Measurements from ENCODE around the gene HNRNPLL. TPM values are rescaled to one million over a fixed set of nuclear protein-coding genes. Genes with fewer than 3 reads are reported as not detected.

HNRNPLL gene
- total and polyA plus RNA-seq, 2 of the 13 experiments (the other 11 are each of a cell fraction or from before 2014, with no cell fraction given): 49.4 to 103 TPM

DNA sequence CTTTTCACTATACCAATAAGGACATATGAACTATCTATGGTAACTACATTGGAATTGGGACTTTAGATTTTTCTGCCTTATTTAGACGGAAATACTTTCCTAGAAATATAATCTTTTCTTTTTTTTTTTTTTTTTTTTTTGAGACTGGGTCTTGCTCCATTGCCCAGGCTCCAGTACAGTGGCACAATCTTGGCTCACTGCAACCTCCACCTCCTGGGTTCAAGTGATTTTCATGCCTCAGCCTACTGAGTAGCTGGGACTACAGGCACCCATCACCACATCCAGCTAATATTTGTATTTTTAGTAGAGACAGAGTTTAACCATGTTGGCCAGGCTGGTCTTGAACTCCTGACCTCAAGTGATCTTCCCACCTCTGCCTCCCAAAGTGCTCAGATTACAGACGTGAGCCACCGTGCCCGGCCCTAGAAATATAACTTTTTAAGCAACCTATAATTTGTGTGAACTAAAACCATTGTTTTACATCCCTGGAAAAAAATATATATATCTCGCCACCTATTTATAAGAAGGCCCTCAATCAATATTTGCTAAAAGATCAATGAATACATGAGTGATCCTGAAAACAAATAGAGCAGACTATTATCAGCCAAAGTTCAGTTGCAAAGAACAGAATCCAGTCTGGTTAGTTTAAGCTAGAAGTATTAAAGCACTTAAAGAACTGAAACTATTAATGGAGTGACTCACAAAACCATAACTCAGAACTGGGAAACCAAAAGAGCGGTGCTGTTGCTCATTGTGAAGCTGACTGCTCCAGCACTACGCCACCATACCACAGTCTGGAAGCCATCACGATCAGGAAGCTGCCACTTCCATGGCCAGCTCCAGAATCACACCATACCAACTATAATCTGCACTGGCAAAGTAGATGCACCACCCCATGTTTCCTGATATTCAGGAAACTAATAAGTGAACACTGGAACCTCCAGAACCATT lies 8.4 kb upstream of the HNRNPLL start (continued):
- 0 out of 2 replicates have a peak, but pooled peaks have one; percentile 29 for TF ChIP-seq MED1 (CRISPR knock-in tag; IDR thresholded peaks at IDR 0.05)
- TF ChIP-seq, protein P1, sequence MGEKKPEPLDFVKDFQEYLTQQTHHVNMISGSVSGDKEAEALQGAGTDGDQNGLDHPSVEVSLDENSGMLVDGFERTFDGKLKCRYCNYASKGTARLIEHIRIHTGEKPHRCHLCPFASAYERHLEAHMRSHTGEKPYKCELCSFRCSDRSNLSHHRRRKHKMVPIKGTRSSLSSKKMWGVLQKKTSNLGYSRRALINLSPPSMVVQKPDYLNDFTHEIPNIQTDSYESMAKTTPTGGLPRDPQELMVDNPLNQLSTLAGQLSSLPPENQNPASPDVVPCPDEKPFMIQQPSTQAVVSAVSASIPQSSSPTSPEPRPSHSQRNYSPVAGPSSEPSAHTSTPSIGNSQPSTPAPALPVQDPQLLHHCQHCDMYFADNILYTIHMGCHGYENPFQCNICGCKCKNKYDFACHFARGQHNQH (CRISPR knock-in tag; IDR thresholded peaks at IDR 0.05): peak; percentile 31; the same call in 1 of the 2 replicates
- peak; percentile 79 for TF ChIP-seq TBX2 (CRISPR knock-in tag; IDR thresholded peaks at IDR 0.05; ENCODE audit: borderline replicate concordance)
- peak; percentile 77; the same call in 1 of the 2 replicates for TF ChIP-seq PHF21A (CRISPR knock-in tag; IDR thresholded peaks at IDR 0.05)
- TF ChIP-seq CREB1 (IDR thresholded peaks at IDR 0.05): no peak
- TF ChIP-seq CREB1 (CRISPR knock-in tag; IDR thresholded peaks at IDR 0.05): peak; percentile 72
- no peak for TF ChIP-seq JDP2 (CRISPR knock-in tag; IDR thresholded peaks at IDR 0.05; ENCODE audit: borderline replicate concordance)
- no peak for TF ChIP-seq ZNF569 (CRISPR knock-in tag; IDR thresholded peaks at IDR 0.05; ENCODE audit: borderline replicate concordance)
- TF ChIP-seq MTA1 (CRISPR knock-in tag; IDR thresholded peaks at IDR 0.05; ENCODE audit: borderline replicate concordance): no peak; the same call in 1 of the 2 replicates
- TF ChIP-seq, protein P2, sequence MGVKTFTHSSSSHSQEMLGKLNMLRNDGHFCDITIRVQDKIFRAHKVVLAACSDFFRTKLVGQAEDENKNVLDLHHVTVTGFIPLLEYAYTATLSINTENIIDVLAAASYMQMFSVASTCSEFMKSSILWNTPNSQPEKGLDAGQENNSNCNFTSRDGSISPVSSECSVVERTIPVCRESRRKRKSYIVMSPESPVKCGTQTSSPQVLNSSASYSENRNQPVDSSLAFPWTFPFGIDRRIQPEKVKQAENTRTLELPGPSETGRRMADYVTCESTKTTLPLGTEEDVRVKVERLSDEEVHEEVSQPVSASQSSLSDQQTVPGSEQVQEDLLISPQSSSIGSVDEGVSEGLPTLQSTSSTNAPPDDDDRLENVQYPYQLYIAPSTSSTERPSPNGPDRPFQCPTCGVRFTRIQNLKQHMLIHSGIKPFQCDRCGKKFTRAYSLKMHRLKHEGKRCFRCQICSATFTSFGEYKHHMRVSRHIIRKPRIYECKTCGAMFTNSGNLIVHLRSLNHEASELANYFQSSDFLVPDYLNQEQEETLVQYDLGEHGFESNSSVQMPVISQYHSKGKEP (CRISPR knock-in tag; IDR thresholded peaks at IDR 0.05): no peak
- TF ChIP-seq HOXD1 (CRISPR knock-in tag; IDR thresholded peaks at IDR 0.05): peak; percentile 30; the same call in 1 of the 2 replicates
- peak; percentile 36; the same call in 1 of the 2 replicates for TF ChIP-seq CBX5 (CRISPR knock-in tag; IDR thresholded peaks at IDR 0.05; ENCODE audit: borderline replicate concordance)
- TF ChIP-seq TCF12 (IDR thresholded peaks at IDR 0.05): no peak
- peak; percentile 42; the same call in 1 of the 2 replicates for TF ChIP-seq TCF12 (CRISPR knock-in tag; IDR thresholded peaks at IDR 0.05)
- TF ChIP-seq HMG20A (CRISPR knock-in tag; IDR thresholded peaks at IDR 0.05; ENCODE audit: borderline replicate concordance): peak; percentile 72; the same call in 1 of the 2 replicates
- TF ChIP-seq AKAP8 (CRISPR knock-in tag; IDR thresholded peaks at IDR 0.05): no peak
- TF ChIP-seq ZNF3 (CRISPR knock-in tag; IDR thresholded peaks at IDR 0.05): peak; percentile 97
- peak; percentile 79 for TF ChIP-seq FOSL2 (CRISPR knock-in tag; IDR thresholded peaks at IDR 0.05)
- peak; percentile 55 for TF ChIP-seq NR2C2 (CRISPR knock-in tag; IDR thresholded peaks at IDR 0.05; ENCODE audit: borderline replicate concordance)
- TF ChIP-seq NCOA5 (CRISPR knock-in tag; IDR thresholded peaks at IDR 0.05): no peak
- TF ChIP-seq RARA (CRISPR knock-in tag; IDR thresholded peaks at IDR 0.05): peak; percentile 83
- TF ChIP-seq, protein P3, sequence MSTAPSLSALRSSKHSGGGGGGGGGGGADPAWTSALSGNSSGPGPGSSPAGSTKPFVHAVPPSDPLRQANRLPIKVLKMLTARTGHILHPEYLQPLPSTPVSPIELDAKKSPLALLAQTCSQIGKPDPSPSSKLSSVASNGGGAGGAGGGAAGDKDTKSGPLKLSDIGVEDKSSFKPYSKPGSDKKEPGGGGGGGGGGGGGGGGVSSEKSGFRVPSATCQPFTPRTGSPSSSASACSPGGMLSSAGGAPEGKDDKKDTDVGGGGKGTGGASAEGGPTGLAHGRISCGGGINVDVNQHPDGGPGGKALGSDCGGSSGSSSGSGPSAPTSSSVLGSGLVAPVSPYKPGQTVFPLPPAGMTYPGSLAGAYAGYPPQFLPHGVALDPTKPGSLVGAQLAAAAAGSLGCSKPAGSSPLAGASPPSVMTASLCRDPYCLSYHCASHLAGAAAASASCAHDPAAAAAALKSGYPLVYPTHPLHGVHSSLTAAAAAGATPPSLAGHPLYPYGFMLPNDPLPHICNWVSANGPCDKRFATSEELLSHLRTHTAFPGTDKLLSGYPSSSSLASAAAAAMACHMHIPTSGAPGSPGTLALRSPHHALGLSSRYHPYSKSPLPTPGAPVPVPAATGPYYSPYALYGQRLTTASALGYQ (CRISPR knock-in tag; IDR thresholded peaks at IDR 0.05): peak; percentile 75; the same call in 1 of the 2 replicates
- 0 out of 2 replicates have a peak, but pooled peaks have one; percentile 21 for TF ChIP-seq MIER2 (CRISPR knock-in tag; IDR thresholded peaks at IDR 0.05)
